KMS-11 (cell line): ENCODE results near the gene FOXP1.
A peak's percentile ranks its signal among the peaks of the same experiment; 100 is the strongest.

Experiments
- H2AFZ ChIP-seq: fragments of 200-600 bp; sonication (generic); 2 replicates; pipeline ENCODE4 v1.6.1; 2016; ENCODE audit warnings: antibody characterized with exemption, mixed run types, low read depth
- H3K27ac ChIP-seq: fragments of 200-600 bp; sonication (generic); 2 replicates; pipeline ENCODE4 v1.6.1; 2016; ENCODE audit warnings: mild to moderate bottlenecking, mixed run types
- H3K27me3 ChIP-seq: fragments of 200-600 bp; sonication (generic); 2 replicates; pipeline ENCODE4 v1.6.1; 2017; ENCODE audit warnings: mild to moderate bottlenecking, low read depth, mixed run types, moderate library complexity; ENCODE audit not compliant: insufficient read depth
- H3K36me3 ChIP-seq: fragments of 200-600 bp; sonication (generic); 2 replicates; pipeline ENCODE4 v1.6.1; 2017; ENCODE audit warnings: mild to moderate bottlenecking, mixed run types; ENCODE audit not compliant: insufficient read depth
- H3K4me1 ChIP-seq: fragments of 200-600 bp; sonication (generic); 2 replicates; pipeline ENCODE4 v1.6.1; 2016; ENCODE audit warnings: mild to moderate bottlenecking, low read depth, mixed run types; ENCODE audit not compliant: poor library complexity, severe bottlenecking
- H3K4me2 ChIP-seq: fragments of 200-600 bp; sonication (generic); 2 replicates; pipeline ENCODE4 v1.7.0; 2016; ENCODE audit warnings: mild to moderate bottlenecking, mixed run types
- H3K4me3 ChIP-seq: fragments of 200-600 bp; sonication (generic); IDR thresholded peaks from 2 replicates; pipeline ENCODE4 v1.6.1; 2017; ENCODE audit warnings: low read depth, low read length, mixed read lengths; ENCODE audit not compliant: insufficient read depth
- H3K79me2 ChIP-seq: fragments of 200-600 bp; sonication (generic); 2 replicates; pipeline ENCODE4 v1.6.1; 2016; ENCODE audit warnings: low read depth, mixed run types; ENCODE audit not compliant: insufficient read depth
- H3K9ac ChIP-seq: fragments of 200-600 bp; sonication (generic); 2 replicates; pipeline ENCODE4 v1.6.1; 2016; ENCODE audit warnings: mild to moderate bottlenecking, mixed run types
- H4K20me1 ChIP-seq: fragments of 200-600 bp; sonication (generic); 2 replicates; pipeline ENCODE4 v1.6.1; 2016; ENCODE audit warnings: mild to moderate bottlenecking, mixed run types; ENCODE audit not compliant: insufficient read depth
- TF ChIP-seq, protein P1 (sequence below): fragments of 200-600 bp; sonication (generic); conservative IDR thresholded peaks from 2 replicates; pipeline ENCODE4 v1.6.1; 2017; ENCODE audit warnings: low read depth, mild to moderate bottlenecking, antibody characterized with exemption, low read length, moderate library complexity, mixed read lengths

FOXP1 gene

DNA sequence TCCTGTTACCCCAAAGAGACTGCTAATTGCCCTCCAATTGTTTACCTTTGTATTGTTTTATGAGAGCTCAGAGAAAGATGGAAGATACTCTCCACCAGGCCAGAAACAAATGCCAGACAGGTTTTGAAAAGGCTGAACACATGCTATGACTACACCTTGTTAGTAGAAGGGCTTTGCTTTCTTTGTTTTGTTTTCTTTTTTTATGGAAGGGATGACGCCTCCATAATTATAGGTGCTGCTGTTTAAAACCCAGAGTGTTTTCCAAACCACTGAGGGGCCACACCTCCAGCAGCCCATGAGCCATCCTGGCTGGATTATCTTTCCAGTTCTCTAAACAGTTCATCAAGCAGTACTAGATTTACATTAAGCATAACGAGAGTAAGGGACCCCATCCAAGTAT lies 5.6 kb upstream of the FOXP1 start:
- H3K27ac ChIP-seq, result no peak overlapping the region
- H3K36me3 ChIP-seq, result no peaks in the 10 kb centered on the region
- H3K79me2 ChIP-seq, result no peaks in the 10 kb centered on the region
- no peaks in the 10 kb centered on the region for H4K20me1 ChIP-seq
- no peaks in the 10 kb centered on the region for H3K27me3 ChIP-seq
- no peak overlapping the region for H2AFZ ChIP-seq
- H3K4me3 ChIP-seq, result no peak overlapping the region
- no peak overlapping the region for H3K9ac ChIP-seq
- TF ChIP-seq, protein P1, sequence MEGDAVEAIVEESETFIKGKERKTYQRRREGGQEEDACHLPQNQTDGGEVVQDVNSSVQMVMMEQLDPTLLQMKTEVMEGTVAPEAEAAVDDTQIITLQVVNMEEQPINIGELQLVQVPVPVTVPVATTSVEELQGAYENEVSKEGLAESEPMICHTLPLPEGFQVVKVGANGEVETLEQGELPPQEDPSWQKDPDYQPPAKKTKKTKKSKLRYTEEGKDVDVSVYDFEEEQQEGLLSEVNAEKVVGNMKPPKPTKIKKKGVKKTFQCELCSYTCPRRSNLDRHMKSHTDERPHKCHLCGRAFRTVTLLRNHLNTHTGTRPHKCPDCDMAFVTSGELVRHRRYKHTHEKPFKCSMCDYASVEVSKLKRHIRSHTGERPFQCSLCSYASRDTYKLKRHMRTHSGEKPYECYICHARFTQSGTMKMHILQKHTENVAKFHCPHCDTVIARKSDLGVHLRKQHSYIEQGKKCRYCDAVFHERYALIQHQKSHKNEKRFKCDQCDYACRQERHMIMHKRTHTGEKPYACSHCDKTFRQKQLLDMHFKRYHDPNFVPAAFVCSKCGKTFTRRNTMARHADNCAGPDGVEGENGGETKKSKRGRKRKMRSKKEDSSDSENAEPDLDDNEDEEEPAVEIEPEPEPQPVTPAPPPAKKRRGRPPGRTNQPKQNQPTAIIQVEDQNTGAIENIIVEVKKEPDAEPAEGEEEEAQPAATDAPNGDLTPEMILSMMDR, result no peak
- peaks cover 12% of the 10 kb centered on the region for H3K4me1 ChIP-seq
- no peak overlapping the region for H3K4me2 ChIP-seq

DNA sequence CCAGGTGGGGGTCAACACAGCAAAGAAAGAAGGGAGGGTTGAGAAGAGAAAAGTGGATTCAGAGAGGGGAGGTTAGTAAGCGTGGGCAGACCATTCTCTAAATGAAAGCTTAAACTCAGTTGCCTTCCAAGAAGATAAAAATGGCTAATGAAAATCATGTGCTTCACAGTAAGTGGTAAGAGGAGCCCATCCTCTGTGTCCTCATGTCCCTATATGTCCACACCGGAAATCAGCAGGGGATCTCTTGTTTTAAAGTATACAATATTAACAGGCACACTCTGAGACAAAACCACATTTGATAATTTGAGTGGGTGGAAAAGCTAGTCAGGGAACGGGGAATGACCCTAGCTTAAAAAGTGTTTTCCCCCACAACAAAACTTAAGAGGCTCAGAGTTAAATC lies 4.4 kb upstream of the FOXP1 start:
- Histone ChIP-seq H3K4me3 (no peak overlapping the region), H3K27ac (no peak overlapping the region), H3K79me2 (no peaks in the 10 kb centered on the region), H3K4me1 (peaks cover 12% of the 10 kb centered on the region), H3K36me3 (no peaks in the 10 kb centered on the region), H3K9ac (no peak overlapping the region), H3K27me3 (no peaks in the 10 kb centered on the region), H4K20me1 (no peaks in the 10 kb centered on the region), H3K4me2 (no peak overlapping the region), H2AFZ (no peak overlapping the region)
- TF ChIP-seq, protein P1, result no peak

DNA sequence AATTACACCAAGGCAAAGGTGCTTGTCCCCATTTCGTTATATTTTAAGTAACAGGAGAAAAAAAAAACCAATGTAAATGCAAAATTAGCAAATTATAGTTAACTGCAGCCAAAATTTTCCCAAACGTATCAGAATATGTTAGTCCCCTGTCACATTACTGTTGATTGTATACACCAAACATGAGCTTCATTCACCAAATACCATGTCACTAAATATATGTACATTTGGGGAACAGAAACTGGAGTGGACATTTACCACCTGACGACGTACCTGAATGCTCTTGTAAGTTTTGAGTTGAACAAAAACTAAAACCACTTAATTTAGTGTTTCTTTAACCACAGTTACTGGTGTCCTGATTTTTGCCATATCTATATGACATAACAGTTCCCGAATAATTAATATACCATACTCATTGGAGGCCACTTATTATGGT lies 3.3 kb upstream of the FOXP1 start:
- peaks cover 12% of the 10 kb centered on the region for H3K4me1 ChIP-seq
- H4K20me1 ChIP-seq, result no peaks in the 10 kb centered on the region
- no peak overlapping the region for H3K4me3 ChIP-seq
- TF ChIP-seq, protein P1, result peak; percentile 49; the same call in 1 of the 2 replicates
- no peaks in the 10 kb centered on the region for H3K79me2 ChIP-seq
- no peaks in the 10 kb centered on the region for H3K36me3 ChIP-seq
- no peak overlapping the region for H3K9ac ChIP-seq
- H2AFZ ChIP-seq, result no peak overlapping the region
- no peak overlapping the region for H3K4me2 ChIP-seq
- no peaks in the 10 kb centered on the region for H3K27me3 ChIP-seq
- no peak overlapping the region for H3K27ac ChIP-seq

DNA sequence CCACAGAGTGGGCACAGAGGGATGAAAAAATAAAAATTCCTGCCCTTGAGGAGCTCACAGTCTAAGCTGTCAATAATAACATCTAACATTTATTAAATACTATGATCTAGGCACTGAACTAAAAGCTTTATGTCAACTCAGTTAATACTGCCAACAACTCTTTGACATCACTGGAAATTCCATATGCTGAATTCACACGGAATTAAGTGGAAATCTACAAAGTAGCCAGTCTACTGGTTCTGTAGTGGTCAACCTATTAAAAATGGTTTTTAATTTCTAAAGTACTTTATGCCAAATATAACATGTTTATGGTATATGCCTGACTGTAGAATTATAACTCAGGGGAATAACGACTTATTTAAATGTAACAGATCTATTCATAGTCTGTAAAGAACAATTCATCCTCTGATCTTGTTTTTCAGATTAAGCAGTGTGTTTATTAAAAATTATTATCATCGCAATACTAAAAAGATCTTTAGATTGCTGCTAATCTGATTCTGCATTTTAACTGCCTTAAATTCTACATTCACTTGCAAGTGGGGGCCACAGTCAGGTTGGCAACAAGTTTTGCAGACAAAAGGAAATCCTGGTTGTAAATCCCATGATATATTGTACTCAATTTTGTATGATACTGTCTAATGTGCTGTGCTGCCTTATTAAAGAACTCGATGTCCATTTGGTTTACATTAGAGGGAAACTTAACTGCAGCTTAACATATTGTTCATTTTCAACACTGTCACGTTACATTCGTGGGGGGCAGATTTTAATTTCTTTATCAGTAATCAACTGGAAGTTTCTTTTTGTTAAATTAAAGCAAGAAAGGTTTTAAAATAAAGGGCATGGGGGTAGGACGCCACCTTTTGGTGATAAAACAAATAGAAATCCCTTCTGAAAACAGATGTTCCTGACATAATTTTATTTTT lies 2.6 kb upstream of the FOXP1 start:
- no peaks in the 10 kb centered on the region for H3K36me3 ChIP-seq
- no peak overlapping the region for H3K27ac ChIP-seq
- H3K4me3 ChIP-seq, result no peak overlapping the region
- H3K9ac ChIP-seq, result no peak overlapping the region
- H3K27me3 ChIP-seq, result no peaks in the 10 kb centered on the region
- no peak overlapping the region for H2AFZ ChIP-seq
- no peaks in the 10 kb centered on the region for H4K20me1 ChIP-seq
- H3K79me2 ChIP-seq, result no peaks in the 10 kb centered on the region
- peaks cover 12% of the 10 kb centered on the region for H3K4me1 ChIP-seq
- TF ChIP-seq, protein P1, result peak; percentile 68
- no peak overlapping the region for H3K4me2 ChIP-seq
